Measurements from ENCODE around the gene CREB3L4.
A peak's percentile ranks its signal among the peaks of the same experiment; 100 is the strongest.
"Not testable (repeated sequence)": the region's sequence is repeated elsewhere in the genome, so short reads cannot be mapped to it uniquely, and the experiment has no call there.

CREB3L4 gene

DNA sequence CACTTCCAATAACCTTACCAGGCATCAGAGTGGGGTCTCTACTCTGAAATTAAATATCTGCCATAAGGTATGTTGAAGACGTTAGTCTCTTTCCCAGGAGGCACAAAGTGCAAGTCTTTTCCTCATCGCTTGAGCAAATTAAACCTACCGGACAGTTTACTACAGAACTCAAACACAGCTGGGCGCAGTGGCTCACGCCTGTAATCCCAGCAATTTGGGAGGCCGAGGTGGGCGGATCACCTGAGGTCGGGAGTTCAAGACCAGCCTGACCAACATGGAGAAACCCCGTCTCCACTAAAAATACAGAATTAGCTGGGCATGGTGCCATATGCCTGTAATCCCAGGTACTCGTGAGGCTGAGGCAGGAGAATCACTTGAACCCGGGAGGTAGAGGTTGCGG, 11.4 kb downstream of the CREB3L4 start:
- Mint-ChIP-seq H3K4me1 (ENCODE audit: low read depth) (peaks cover 32% of the 10 kb centered on the region), H3K4me3 (peak overlapping the region; percentile 99)
- not testable (repeated sequence) for H3K27me3 Mint-ChIP-seq

DNA sequence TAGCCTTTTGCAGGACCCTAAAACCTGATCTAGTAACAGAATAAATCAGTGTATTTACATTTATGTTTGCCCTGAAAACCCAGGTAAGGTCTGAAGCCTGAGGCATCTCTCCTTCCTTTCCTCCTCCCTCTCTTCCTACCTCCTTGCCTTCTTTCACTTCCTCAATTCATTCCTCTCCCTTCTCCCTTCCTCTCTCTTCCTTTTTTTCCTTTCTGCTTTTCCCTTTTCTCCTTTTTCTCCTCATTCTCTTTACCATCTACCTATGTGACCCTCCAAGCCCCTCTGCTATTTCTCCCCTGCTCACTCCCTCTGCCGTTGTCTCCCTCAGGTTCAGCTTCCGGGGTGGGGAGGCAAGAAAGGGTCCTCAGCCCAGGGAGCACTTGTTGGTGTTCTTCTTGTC, 14.0 kb downstream of the CREB3L4 start:
- not testable (repeated sequence) for H3K27me3 Mint-ChIP-seq, H3K9me3 Mint-ChIP-seq, DNase-seq, H3K27ac Mint-ChIP-seq, H3K4me3 Mint-ChIP-seq
- Mint-ChIP-seq H3K36me3 (ENCODE audit: low read depth) (peaks cover 19% of the 10 kb centered on the region), H3K4me1 (ENCODE audit: low read depth) (peaks cover 36% of the 10 kb centered on the region)

More for the DNA sequence above, 11.4 kb downstream of the CREB3L4 start:
- peaks cover 46% of the 10 kb centered on the region for H3K36me3 Mint-ChIP-seq (ENCODE audit: low read depth)
- peak overlapping the region; percentile 97 for H3K27ac Mint-ChIP-seq
- H3K9me3 Mint-ChIP-seq, DNase-seq: not testable (repeated sequence)

DNA sequence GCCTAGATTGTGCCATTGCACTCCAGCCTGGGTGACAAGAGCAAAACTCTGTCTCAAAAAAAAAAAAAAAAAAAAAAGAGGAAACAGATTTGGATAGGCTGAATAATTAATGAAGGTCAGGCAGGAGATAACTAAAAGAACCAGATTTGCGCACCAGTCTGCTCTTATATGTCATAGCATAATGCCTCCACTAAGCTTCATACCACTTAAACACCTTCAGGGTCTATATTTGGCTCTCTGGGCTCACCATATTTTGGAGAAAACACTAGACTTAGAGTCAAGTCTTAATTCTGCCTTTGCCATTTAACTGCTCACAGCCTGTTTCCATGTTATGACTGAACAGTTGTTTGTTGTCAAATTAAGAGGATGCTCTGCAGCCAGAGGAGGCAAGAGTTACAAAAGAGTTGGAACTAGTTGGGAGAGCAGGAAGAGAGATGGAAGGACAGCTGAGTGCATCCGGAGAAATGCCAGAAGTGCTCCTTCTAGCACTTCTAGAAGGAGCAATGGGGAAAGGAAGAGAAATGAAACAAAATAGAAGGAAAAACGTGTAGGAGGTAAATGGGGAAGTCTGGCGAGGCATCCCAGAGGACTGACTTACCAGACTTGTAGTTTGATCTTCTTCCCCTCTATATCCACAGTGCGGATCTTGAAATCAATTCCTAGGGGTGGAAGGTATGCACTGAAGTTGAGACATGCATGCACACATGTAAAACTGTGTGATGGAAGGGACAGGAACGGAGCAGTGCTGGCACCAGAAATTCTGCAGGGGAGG, 16.6 kb downstream of the CREB3L4 start:
- no peak for DNase-seq
- H3K4me1 Mint-ChIP-seq (ENCODE audit: low read depth) = peaks cover 31% of the 10 kb centered on the region
- H3K4me3 Mint-ChIP-seq = no peak overlapping the region
- H3K27ac Mint-ChIP-seq = peak overlapping the region; percentile 30
- H3K9me3 Mint-ChIP-seq = no peaks in the 10 kb centered on the region
- no peaks in the 10 kb centered on the region for H3K27me3 Mint-ChIP-seq
- no peaks in the 10 kb centered on the region for H3K36me3 Mint-ChIP-seq (ENCODE audit: low read depth)

DNA sequence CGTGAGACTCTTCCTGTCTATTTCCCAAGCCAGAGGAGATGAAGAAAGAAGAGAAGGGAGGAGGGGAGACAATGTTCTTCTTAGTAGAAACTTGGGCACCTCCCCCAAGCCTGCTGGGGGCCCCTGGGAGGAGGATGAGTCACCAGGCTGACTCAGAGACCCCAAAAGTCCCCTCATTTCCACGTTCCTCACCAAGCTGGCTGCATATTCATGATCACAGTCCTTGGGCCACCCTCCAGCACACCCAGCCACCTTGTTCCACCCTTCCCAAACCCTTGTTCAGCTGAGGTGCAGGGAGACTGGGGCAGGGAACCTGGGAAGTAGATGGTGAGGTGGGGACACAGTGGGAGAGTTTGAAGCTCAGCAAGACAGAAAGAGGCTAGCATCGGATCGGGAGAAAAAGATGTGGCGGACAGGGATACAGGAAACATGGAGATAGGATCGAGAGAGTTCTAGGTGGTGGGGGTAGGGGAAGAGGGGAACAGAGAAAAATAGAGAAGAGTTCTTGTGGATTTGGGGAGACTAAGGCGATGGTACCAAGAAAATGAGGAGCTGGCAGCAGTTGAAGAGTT, 17.7 kb downstream of the CREB3L4 start:
- no peaks in the 10 kb centered on the region for H3K36me3 Mint-ChIP-seq (ENCODE audit: low read depth)
- peak overlapping the region; percentile 81 for H3K4me3 Mint-ChIP-seq
- peak; percentile 68 for DNase-seq
- H3K27me3 Mint-ChIP-seq = no peaks in the 10 kb centered on the region
- peak overlapping the region; percentile 93 for H3K27ac Mint-ChIP-seq
- no peaks in the 10 kb centered on the region for H3K9me3 Mint-ChIP-seq
- H3K4me1 Mint-ChIP-seq (ENCODE audit: low read depth) = peaks cover 37% of the 10 kb centered on the region

DNA sequence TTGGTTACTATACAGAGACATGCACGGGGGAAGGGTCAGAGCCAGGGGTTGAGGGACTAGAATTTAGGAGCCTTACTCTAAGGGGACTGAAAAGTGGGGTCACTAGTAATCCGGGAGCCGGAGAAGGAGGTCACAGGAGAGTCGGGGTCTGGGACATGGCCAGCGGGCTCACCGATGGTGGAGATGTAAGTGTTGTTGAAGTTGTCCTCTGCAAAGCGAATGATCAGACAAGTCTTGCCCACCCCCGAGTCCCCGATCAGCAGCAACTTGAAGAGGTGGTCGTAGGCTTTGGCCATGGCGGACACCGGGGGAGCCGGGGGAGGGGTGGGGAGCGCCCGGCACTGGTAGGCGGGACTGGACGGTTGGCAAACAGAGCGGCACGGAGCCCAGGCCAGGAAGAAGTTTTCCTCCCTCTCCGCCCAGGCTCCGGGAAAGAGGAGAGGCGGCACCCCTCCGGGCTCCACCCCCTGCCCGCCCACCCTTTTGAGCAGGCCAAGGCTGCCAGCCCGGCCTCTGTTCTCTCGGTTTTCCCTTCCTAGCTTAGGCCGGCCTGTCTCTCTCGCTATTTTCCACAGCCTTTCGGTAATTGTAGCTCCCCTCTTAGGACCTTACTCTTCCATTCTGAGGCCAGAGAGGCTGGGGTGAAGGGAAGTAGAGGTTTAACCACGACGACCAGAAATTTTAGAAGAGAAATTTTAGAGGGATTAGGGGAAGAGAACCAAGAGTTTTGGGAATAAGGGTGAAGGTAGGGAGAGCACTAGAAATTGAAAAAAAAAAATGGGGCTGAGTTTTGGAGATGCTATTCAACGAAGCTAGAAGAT, 18.4 kb downstream of the CREB3L4 start, which contains the start of gene RAB13:
RAB13 (minus strand) TSS at position 399 of the 821 bp plus-strand sequence; CDS start at position 296, 103 bp downstream.
- no peak for DNase-seq
- H3K9me3 Mint-ChIP-seq = no peaks in the 10 kb centered on the region
- H3K27ac Mint-ChIP-seq = peak within 1 kb of the TSS; percentile 93
- no peaks in the 10 kb centered on the region for H3K27me3 Mint-ChIP-seq
- H3K4me1 Mint-ChIP-seq (ENCODE audit: low read depth) = peaks cover 39% of the 10 kb centered on the region
- H3K36me3 Mint-ChIP-seq (ENCODE audit: low read depth) = peaks cover 7% of the 10 kb centered on the region
- H3K4me3 Mint-ChIP-seq = peak within 1 kb of the TSS; percentile 81

DNA sequence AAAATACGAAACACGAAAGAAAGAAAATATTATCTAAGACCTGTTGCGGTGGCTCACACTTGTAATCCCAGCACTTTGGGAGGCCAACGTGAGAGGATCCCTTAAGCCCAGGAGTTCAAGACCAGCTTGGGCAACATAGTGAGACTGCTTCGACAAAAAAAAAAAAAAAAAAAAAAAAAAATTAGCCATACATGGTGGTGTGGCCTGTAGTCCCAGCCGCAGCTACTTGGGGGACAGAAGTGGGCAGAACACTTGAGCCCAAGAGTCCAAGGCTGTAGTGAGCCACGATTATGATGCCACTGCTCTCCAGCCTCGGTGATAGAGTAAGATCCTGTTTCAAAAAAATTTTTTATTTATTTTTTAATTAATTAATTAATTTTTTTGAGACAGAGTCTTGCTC, 19.9 kb downstream of the CREB3L4 start:
- H3K4me1 Mint-ChIP-seq (ENCODE audit: low read depth) = peaks cover 49% of the 10 kb centered on the region
- H3K27ac Mint-ChIP-seq = peak overlapping the region; percentile 93
- DNase-seq = no peak
- H3K4me3 Mint-ChIP-seq = no peak overlapping the region
- H3K9me3 Mint-ChIP-seq = peaks cover under 1% of the 10 kb centered on the region
- no peaks in the 10 kb centered on the region for H3K27me3 Mint-ChIP-seq
- H3K36me3 Mint-ChIP-seq (ENCODE audit: low read depth) = peaks cover 21% of the 10 kb centered on the region

DNA sequence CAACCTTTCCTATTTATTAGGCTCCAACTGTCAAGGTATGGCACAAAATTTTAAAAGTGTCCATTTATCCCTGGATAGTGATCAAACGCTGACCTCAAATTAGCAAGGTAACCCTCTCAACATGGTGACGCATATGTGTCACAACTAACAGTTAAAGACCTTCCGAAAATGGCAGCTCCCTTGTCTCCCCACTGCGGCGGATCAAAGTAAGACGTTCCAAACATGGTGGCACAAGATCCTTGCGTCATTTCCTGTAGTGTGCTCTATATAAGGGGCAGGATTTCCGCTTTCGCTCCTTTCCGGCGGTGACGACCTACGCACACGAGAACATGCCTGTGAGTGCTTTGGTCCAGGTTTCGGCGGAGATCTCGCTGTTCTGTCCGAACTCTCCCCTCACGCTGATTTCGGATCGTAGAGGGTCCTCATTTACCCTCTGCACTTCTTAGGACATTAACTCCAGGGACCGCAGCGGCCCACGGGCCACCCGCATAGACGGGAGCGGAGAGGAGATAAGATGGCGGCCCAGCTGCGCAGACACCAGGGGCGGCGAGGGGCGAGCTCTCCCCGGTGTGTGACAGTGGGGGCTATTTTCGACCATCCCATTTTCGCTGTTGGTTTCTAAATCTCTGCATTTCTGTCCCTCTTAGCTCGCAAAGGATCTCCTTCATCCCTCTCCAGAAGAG, 22.9 kb downstream of the CREB3L4 start, which contains the start of gene RPS27:
RPS27 (plus strand) TSS at position 295 of the 683 bp plus-strand sequence; CDS start at position 330, 35 bp downstream.
- peaks cover 46% of the 10 kb centered on the region for H3K4me1 Mint-ChIP-seq (ENCODE audit: low read depth)
- peak; percentile 89 for DNase-seq
- H3K36me3 Mint-ChIP-seq (ENCODE audit: low read depth) = peaks cover 51% of the 10 kb centered on the region
- H3K27ac Mint-ChIP-seq = peak within 1 kb of the TSS; percentile 99
- H3K9me3 Mint-ChIP-seq = peaks cover 2% of the 10 kb centered on the region
- peak within 1 kb of the TSS; percentile 99 for H3K4me3 Mint-ChIP-seq
- no peaks in the 10 kb centered on the region for H3K27me3 Mint-ChIP-seq

DNA sequence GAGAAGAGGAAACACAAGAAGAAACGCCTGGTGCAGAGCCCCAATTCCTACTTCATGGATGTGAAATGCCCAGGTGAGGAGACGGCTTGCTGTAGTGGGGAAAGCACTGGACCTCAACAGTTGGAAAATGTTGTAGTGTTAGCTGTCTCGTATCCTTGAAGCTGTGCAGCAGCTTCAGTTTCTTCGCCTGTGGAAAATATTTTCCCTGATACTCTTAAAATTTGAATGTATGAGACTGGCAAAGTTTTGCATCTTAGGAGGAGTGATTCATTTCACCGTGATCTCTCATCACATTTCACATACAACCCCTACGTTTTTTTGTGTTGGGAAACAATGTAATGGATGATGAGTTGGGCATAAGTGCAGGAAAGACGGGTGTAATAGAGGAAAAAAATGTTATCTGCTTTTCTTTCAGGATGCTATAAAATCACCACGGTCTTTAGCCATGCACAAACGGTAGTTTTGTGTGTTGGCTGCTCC, 23.5 kb downstream of the CREB3L4 start:
- no peak for DNase-seq
- no peaks in the 10 kb centered on the region for H3K27me3 Mint-ChIP-seq
- H3K36me3 Mint-ChIP-seq (ENCODE audit: low read depth) = peaks cover 55% of the 10 kb centered on the region
- H3K9me3 Mint-ChIP-seq = peaks cover 2% of the 10 kb centered on the region
- H3K4me3 Mint-ChIP-seq = peak overlapping the region; percentile 99
- peaks cover 43% of the 10 kb centered on the region for H3K4me1 Mint-ChIP-seq (ENCODE audit: low read depth)
- peak overlapping the region; percentile 99 for H3K27ac Mint-ChIP-seq

DNA sequence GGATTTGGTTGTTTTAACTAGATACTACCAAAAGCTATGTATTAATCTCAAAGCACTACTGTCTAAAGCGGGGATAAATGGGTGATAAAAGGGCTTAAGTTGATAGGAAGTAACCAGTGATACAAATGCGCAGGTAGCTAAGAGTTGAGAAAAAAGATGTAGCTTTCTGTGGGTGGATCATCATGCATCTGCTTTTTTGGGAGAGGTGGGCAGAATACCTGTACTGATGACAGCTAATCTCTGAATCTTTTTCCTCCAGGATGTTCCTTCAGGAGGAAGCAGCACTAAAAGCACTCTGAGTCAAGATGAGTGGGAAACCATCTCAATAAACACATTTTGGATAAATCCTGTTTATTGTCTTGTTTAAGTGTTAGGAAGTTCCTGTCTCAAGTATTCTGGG, 24.1 kb downstream of the CREB3L4 start:
- DNase-seq = no peak
- peak overlapping the region; percentile 99 for H3K27ac Mint-ChIP-seq
- peaks cover 38% of the 10 kb centered on the region for H3K4me1 Mint-ChIP-seq (ENCODE audit: low read depth)
- peaks cover 2% of the 10 kb centered on the region for H3K9me3 Mint-ChIP-seq
- H3K27me3 Mint-ChIP-seq = no peaks in the 10 kb centered on the region
- peak overlapping the region; percentile 99 for H3K4me3 Mint-ChIP-seq
- peaks cover 55% of the 10 kb centered on the region for H3K36me3 Mint-ChIP-seq (ENCODE audit: low read depth)

DNA sequence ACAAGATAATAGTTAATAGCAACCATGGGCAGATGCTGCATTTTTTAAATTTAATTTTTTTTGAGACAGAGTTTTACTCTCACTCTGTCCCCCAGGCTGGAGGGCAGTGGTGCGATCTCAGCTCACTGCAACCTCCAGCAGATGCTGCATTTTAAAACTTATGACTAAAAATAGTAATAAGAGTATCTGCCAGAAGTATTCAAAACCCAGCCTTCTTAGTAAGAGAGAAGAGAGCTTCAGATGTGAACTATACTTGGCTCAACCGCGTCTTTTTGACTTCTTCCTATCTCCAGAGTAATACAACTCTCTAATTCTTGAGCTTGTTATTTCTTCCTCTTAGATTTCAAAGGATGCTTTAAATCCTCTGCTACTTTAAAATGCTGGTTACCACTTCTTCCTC, 27.5 kb downstream of the CREB3L4 start:
- Mint-ChIP-seq H3K27me3 (no peaks in the 10 kb centered on the region), H3K27ac (peak overlapping the region; percentile 84), H3K4me3 (no peak overlapping the region), H3K36me3 (ENCODE audit: low read depth) (peaks cover 55% of the 10 kb centered on the region), H3K4me1 (ENCODE audit: low read depth) (peaks cover 26% of the 10 kb centered on the region), H3K9me3 (peaks cover 2% of the 10 kb centered on the region)
- no peak for DNase-seq

DNA sequence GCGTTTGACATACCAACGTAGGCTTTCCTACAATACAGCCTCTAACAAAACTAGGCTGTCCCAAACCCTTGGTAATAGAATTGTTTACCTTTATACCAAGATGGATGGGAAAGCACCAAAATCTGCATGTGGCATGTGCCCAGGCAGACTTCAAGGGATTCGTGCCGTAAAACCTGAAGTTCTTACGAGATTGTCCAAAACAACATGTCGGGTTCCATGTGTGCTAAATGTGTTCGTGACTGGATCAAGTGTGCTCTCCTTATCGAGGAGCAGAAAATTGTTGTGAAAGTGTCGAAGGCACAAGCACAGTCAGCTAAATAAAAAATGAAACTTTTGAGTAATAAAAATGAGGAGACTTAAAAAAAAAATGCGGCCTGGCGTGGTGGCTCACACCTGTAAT, 27.9 kb downstream of the CREB3L4 start:
- Mint-ChIP-seq H3K4me3 (no peak overlapping the region), H3K36me3 (ENCODE audit: low read depth) (peaks cover 53% of the 10 kb centered on the region), H3K27me3 (no peaks in the 10 kb centered on the region), H3K9me3 (peaks cover 2% of the 10 kb centered on the region), H3K4me1 (ENCODE audit: low read depth) (peaks cover 22% of the 10 kb centered on the region), H3K27ac (peak overlapping the region; percentile 84)
- DNase-seq = no peak

DNA sequence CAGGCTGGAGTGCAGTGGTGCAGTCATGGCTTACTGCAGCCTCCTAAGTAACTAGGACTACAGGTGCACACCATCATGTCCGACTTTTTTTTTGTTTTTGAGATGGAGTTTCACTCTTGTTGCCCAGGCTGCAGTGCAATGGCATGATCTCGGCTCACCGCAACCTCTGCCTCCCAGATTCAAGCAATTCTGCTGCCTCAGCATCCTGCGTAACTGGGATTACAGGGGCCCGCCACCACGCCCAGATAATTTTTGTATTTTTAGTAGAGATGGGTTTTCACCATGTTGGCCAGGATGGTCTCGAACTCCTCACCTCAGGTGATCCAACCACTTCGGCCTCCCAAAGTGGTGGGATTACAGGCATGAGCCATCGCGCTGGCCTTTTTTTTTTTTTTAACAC, 29.2 kb downstream of the CREB3L4 start:
- Mint-ChIP-seq H3K27ac (peak overlapping the region; percentile 29), H3K4me1 (ENCODE audit: low read depth) (peaks cover 18% of the 10 kb centered on the region), H3K36me3 (ENCODE audit: low read depth) (peaks cover 41% of the 10 kb centered on the region)
- not testable (repeated sequence) for H3K27me3 Mint-ChIP-seq, H3K9me3 Mint-ChIP-seq, DNase-seq, H3K4me3 Mint-ChIP-seq

DNA sequence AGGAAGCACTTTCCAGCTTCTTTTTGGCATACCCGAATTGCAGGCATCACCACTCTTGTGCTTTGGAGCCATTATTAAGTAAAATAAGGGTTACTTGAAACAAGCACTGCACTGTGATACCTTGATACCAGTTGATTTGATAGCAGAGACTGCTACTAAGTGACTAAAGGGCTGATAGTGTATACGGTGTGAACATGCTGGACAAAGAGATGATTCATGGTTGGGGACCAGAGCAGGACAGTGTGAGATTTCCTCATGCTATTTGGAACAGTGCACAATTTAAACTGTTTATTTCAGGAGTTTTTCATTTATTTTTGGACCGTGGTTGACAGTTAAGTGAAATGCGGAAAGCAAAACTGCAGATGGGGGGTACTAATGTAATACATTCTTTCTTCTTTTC, 32.7 kb downstream of the CREB3L4 start:
- no peaks in the 10 kb centered on the region for H3K27me3 Mint-ChIP-seq
- H3K4me1 Mint-ChIP-seq (ENCODE audit: low read depth) = peaks cover 3% of the 10 kb centered on the region
- H3K4me3 Mint-ChIP-seq = no peak overlapping the region
- H3K9me3 Mint-ChIP-seq = no peaks in the 10 kb centered on the region
- DNase-seq = no peak
- H3K27ac Mint-ChIP-seq = no peak overlapping the region
- peaks cover 6% of the 10 kb centered on the region for H3K36me3 Mint-ChIP-seq (ENCODE audit: low read depth)

DNA sequence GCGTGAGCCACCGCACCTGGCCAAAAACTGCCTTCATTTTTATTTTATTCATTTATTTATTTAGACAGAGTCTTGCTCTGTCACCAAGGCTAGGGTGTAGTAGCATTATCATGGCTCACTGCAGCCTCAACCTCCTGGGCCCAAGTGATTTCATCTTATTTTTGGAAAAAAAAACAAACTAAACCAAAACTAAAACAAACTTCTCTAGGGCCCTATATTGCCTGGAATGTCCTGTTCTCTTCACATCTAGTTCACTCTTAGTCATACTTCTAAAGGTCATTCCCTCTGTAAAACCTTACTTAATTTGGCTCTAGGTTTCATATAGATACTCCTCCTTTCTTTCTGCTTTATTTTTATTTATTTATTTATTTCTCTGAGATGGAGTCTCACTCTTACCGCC, 38.4 kb downstream of the CREB3L4 start:
- Mint-ChIP-seq H3K27me3 (no peaks in the 10 kb centered on the region), H3K27ac (no peak overlapping the region), H3K36me3 (ENCODE audit: low read depth) (no peaks in the 10 kb centered on the region), H3K9me3 (no peaks in the 10 kb centered on the region), H3K4me3 (no peak overlapping the region), H3K4me1 (ENCODE audit: low read depth) (no peaks in the 10 kb centered on the region)
- DNase-seq = no peak

Data from activated T-cell treated with anti-CD3 and anti-CD28 coated beads, Interleukin-2, amount 50 U/mL, for 24 hours (primary cell).